NCI-H2196 (cell line): ENCODE measurements around the gene RIMS4.

Experiments
- DNase-seq: peaks from one replicate; lab custom pipeline; 2025; ENCODE audit not compliant: unreplicated experiment; lab: John Stamatoyannopoulos, UW

Gene RIMS4

DNA sequence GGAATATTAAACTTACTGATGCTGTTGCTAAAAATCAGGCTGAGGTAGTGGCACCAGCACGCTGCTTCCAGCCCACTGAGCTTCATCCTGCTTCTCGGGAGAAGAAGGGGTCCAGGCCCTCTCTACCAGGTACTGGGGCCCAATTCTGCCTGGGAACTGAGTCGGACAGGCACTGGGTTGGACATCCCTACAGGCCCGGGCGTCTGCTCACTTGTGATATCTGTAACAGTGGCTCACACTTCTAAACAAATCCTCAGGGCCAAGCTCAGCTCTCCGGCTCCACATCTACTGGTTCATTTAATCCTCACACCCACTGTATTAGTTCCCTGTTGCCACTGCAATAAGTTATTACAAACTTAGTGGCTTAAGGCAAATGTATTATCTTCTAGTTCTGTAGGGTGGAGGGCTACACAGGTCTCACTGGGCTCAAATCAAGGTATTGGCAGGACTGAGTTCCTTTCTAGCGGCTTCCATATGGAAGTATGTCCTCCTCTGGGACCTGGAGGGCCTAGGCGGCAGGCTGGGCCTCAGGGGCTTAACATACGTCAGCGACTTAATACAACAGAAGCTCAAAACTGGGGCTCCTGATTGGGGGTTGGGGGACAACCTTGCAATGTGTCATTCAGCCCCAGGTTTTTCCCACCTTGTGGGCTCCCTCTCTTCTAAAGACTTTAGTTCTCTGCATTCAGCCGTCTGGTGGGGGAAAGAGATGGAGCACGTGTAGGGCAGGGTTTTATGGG, 66.3 kb downstream of the RIMS4 start:
- no peak for DNase-seq

- DNase-seq = no peak
These were observed 67.2 kb downstream of the RIMS4 start for GRCh38 chr20:44743080-44743701.

- no peak for DNase-seq
These were observed 67.9 kb downstream of the RIMS4 start for GRCh38 chr20:44742304-44743079.

DNA sequence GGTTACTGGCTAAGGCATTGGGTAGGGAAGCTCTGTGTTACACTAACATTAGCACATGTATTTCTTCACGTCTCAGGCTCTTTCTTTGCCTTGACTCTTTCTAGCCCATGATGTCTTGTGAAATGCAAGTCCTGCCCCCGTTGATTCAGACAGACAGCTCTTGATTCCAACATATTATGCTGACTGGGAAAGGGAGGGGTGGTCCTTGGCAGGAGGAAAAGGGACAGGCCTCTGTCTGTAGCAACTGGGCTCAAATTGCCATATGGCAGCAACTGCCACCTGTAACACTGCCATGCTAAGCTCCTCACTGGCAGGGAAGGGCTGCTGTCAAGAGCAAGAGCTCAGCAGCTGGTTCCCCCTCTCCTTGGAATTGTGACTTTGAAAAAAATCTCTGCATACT, 70.4 kb downstream of the RIMS4 start:
- DNase-seq = no peak

DNA sequence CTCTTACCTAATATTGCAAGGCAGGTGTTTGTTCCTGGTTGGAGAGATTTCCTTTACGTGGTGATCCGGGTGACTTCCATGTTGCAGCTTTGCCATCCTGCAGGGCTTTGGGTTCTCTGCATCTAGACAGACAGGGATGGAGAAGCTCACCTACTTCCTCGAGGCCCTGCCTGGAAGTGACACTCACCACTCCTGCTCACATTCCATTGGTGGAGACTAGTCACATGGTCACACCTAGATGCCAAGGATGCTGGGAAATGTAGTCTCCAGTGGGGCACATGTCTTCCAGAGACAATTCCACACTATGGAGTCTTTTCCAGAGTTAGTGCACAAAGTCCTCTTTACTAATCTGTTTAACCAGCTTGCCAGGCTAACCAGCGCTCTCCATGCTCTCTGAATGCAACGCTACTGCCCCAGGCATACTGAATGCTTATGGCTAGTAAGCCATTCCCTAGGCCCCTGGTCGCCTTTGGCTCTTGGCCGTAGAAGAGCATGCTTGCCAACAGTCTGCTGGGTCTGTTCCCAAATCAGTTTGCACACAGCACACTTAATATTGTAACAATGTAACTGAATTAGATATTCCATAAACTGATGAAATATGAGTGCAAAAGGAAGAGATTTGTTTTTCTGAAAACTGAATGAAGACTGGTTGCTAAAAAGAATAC, 71.4 kb downstream of the RIMS4 start:
- DNase-seq = peak; percentile 92

DNA sequence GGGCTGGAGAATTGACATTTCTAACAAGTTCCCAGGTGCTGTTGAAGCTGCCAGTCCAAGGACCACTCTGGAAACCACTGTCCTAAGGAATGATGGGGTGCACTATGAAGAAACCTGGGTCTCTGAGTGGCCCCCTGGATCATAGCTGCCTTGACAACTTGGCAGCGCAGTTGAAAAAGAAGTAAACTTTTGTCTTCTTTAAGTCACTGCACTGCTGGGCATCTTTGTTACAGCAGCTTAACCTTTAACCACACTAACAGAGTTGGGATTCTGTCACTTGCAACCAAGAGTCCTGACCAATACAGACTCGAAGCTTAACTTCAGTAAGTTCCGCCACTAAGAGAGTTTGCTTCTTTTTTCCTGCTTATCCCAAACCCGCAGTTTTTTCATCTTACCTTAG, 73.2 kb downstream of the RIMS4 start:
- no peak for DNase-seq

- peak; percentile 62 for DNase-seq
These were observed 74.0 kb downstream of the RIMS4 start for GRCh38 chr20:44736170-44737021.

DNA sequence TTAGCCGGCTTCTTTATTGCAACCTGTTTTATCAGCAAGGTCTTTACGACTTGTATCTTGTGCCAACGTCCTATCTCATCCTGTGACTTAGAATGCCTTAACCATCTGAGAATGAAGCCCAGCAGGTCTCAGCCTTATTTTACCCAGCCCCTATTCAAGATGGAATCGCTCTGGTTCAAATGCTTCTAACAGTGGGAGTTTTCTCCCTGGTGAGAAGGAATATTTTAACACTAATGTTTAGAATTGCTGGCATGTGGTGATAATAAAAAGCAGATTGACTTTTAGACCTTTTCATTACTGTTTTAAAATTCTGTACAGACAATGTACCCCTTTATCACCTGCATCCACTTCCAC, 74.6 kb downstream of the RIMS4 start:
- DNase-seq = no peak

- DNase-seq = no peak
These were observed 75.4 kb downstream of the RIMS4 start for GRCh38 chr20:44734938-44735337.

GRCh38 chr20:44733341-44734069, 76.8 kb downstream of the RIMS4 start:
- DNase-seq = peak; percentile 64

- no peak for DNase-seq
These were observed 78.0 kb downstream of the RIMS4 start for GRCh38 chr20:44732327-44732726.

GRCh38 chr20:44731657-44732056, 78.7 kb downstream of the RIMS4 start:
- no peak for DNase-seq

- DNase-seq = peak; percentile 24
These were observed 79.9 kb downstream of the RIMS4 start for GRCh38 chr20:44730441-44730840.

DNA sequence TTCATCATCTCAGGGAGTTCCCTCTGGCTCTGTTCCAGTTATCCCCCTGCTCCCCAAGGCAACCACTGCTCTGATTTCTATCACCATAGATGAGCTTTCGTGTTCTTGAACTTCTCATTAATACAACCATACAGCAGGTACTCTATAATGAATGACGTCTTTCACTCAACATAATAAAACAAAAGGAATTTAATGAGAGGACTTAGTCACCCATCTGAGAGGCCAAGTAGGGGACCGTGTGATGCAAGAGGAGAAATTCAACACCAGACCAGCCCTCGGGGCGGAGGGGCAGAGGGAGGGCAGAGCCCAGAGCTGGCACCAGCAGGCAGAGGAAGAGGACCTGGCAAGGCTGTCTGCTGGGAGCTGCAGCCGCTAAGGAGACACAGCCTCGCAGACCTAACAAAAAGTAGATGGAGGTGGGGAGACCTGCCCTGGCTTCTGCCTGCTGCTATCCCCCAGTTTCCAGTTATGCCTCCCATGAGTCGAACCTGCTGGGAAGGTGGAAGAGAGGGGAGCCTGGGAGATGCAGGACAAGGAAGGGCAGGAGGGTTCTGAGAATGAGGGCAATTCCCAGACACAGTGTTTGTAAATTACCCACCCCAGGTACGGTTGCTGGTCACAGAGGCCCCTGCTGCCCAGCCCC, 81.4 kb downstream of the RIMS4 start:
- DNase-seq = peak; percentile 86

DNA sequence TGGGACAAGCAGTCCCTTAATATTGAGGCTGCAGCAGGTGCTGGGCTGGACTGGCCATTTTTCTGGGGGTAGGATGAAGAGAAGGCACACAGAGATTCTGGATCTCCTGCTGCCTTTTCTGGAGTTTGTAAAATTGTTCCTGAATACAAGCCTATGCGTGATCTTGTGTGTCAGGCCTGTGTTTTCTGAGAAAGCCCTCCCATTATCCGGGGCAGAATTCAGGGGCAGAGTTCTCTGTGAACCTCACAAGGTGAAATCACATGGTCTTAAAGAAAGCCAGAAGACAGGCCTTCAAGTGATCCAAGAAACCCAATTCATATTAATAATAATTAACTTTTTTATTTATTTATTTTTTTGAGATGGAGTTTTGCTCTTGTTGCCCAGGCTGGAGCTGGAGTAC, 82.7 kb downstream of the RIMS4 start:
- DNase-seq = no peak

DNA sequence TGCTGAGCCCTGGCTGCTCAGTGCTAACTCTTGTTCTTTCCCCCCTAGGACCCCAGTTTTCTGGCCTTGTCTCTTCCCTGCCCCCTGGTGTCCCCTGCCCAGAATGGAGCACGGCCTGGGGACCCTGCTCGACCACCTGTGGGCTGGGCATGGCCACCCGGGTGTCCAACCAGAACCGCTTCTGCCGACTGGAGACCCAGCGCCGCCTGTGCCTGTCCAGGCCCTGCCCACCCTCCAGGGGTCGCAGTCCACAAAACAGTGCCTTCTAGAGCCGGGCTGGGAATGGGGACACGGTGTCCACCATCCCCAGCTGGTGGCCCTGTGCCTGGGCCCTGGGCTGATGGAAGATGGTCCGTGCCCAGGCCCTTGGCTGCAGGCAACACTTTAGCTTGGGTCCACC, 83.3 kb downstream of the RIMS4 start:
- no peak for DNase-seq

DNA sequence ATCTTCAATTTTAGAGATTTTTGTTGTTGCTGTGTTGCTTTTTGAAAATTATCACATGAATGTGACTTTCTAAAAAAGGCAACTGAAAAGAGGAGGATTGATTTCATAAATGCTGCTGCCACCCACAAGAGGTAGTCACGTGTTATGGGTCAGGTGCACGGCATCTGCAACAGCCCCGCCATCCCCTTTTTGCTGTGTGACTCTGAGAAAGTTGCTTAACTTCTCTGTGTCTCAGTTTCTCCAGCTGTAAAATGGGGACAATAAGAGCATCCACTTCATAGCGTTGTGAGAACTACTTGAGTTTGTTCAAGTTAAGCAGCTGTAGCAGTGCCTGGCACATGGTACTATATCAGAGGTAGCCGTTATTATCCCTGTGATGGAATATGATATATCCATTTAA, 84.5 kb downstream of the RIMS4 start:
- no peak for DNase-seq

- DNase-seq = no peak
These were observed 85.8 kb downstream of the RIMS4 start for GRCh38 chr20:44724423-44725091.

GRCh38 chr20:44723798-44724362, 86.5 kb downstream of the RIMS4 start:
- no peak for DNase-seq
